ENCODE results near the gene TGFBR3L. TPM values are rescaled to one million over a fixed set of nuclear protein-coding genes. Genes with fewer than 3 reads are reported as not detected.
A peak's percentile ranks its signal among the peaks of the same experiment; 100 is the strongest.

TGFBR3L gene
- total RNA-seq, 1 donor from 2014 or later: 8.2 TPM

DNA sequence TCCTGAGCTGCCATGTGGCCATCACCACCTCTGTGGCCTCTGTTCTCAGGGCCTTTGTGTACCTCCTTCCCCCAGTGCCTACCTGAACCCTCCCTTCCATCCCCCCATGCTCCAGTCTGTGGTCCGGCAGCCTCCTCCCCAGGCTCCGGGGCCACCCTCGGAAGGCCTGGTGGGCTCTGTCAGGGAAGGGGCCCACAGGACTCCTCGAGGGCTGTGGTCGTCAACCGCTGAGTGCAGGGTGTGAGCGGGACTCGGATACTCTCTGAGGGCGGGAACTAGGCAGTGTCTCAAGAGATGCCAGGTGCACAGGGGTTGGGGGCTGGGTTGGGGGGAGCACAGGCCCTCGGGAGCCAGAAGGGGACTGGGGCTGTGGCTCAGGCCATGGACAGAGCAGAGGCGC, 7.1 kb upstream of the TGFBR3L start:
- Histone ChIP-seq H3K27me3 (ENCODE audit: low read depth) (no peaks in the 10 kb centered on the region), H3K27ac (replicated peaks) (peak overlapping the region; percentile 23), H3K4me1 (peaks cover 53% of the 10 kb centered on the region), H3K9me3 (replicated peaks) (no peaks in the 10 kb centered on the region), H3K36me3 (peaks cover 53% of the 10 kb centered on the region), H3K4me3 (no peak overlapping the region)
- TF ChIP-seq, protein P1, sequence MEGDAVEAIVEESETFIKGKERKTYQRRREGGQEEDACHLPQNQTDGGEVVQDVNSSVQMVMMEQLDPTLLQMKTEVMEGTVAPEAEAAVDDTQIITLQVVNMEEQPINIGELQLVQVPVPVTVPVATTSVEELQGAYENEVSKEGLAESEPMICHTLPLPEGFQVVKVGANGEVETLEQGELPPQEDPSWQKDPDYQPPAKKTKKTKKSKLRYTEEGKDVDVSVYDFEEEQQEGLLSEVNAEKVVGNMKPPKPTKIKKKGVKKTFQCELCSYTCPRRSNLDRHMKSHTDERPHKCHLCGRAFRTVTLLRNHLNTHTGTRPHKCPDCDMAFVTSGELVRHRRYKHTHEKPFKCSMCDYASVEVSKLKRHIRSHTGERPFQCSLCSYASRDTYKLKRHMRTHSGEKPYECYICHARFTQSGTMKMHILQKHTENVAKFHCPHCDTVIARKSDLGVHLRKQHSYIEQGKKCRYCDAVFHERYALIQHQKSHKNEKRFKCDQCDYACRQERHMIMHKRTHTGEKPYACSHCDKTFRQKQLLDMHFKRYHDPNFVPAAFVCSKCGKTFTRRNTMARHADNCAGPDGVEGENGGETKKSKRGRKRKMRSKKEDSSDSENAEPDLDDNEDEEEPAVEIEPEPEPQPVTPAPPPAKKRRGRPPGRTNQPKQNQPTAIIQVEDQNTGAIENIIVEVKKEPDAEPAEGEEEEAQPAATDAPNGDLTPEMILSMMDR (IDR thresholded peaks at IDR 0.05; ENCODE audit: borderline replicate concordance): no peak
- no peak for DNase-seq
- intact Hi-C loops (cut with micrococcal nuclease): no loop called here

DNA sequence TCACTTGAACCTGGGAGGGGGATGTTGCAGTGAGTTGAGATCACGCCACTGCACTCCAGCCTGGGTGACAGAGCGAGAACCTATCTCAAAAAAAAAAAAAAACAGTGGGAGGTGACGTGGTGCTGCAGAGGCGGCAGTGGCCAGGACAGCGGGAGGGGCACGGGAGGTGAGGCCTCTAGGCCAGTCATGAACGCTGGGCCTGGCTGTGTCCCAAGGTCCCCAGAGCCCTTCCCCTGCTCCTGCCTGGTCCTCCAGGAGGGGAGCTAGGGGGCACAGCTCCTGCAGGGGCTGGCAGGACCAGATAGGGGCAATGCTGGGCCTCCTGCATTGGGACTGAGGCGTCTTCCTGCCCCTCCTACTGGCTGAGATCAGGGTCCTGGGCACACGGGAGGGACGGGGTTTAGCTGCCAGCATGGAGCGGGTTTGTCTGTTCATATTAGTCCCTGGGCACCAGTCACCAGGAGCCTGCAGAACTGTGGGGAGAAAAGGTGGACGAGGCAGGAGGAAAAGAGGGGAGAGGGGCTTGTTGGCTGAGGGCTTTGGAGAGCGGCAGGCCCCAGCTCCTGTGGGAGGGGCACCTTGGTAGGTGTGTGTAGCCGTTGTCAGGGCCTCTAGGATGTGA, 6.4 kb upstream of the TGFBR3L start:
- no peaks in the 10 kb centered on the region for H3K27me3 ChIP-seq (ENCODE audit: low read depth)
- no peak overlapping the region for H3K4me3 ChIP-seq
- peaks cover 59% of the 10 kb centered on the region for H3K36me3 ChIP-seq
- H3K9me3 ChIP-seq (replicated peaks): no peaks in the 10 kb centered on the region
- DNase-seq: no peak
- peak overlapping the region; percentile 23 for H3K27ac ChIP-seq (replicated peaks)
- TF ChIP-seq, protein P1 (IDR thresholded peaks at IDR 0.05; ENCODE audit: borderline replicate concordance): no peak
- intact Hi-C loops (cut with micrococcal nuclease): no loop called here
- peaks cover 47% of the 10 kb centered on the region for H3K4me1 ChIP-seq

DNA sequence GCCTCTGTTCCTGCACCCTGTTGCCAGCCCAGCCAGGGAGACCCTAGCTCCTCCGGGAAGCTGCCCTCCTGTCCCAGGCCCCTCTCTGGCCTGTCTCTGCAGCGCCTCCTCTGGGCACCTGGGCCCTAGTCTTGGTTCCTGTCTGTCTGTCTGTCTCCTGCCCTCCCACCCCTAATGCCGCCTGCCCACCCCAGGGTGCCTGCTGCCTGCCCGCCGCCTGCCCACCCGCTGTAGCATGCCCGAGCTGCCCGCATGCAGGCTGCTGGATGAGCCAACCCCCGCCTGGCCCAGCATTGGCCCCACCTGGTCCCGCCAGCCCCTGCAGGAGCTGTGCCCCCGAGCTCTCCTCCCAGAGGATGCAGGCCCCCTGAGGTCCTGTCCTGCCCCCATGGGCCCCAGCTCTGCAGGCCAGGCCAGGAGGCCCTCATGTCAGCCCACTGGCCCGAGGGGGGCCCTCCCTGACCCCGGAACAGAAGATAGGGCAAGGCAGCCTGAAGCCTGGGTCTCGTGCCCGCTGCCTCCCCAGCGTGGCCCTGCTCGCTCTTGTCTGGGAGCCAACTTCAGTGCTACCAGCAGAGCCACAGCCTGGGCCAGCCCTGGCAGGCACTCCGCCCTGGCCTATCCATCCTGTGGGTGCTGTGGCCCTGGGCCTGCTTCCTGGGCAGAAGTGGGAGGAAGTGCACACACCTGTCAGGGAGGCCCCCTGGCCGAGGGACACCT, 5.7 kb upstream of the TGFBR3L start:
- no peaks in the 10 kb centered on the region for H3K9me3 ChIP-seq (replicated peaks)
- TF ChIP-seq, protein P1 (IDR thresholded peaks at IDR 0.05; ENCODE audit: borderline replicate concordance): no peak
- no peak overlapping the region for H3K4me3 ChIP-seq
- H3K27ac ChIP-seq (replicated peaks): peak overlapping the region; percentile 23
- peaks cover 46% of the 10 kb centered on the region for H3K4me1 ChIP-seq
- H3K27me3 ChIP-seq (ENCODE audit: low read depth): no peaks in the 10 kb centered on the region
- intact Hi-C loops (cut with micrococcal nuclease): no loop called here
- no peak for DNase-seq
- peaks cover 64% of the 10 kb centered on the region for H3K36me3 ChIP-seq

DNA sequence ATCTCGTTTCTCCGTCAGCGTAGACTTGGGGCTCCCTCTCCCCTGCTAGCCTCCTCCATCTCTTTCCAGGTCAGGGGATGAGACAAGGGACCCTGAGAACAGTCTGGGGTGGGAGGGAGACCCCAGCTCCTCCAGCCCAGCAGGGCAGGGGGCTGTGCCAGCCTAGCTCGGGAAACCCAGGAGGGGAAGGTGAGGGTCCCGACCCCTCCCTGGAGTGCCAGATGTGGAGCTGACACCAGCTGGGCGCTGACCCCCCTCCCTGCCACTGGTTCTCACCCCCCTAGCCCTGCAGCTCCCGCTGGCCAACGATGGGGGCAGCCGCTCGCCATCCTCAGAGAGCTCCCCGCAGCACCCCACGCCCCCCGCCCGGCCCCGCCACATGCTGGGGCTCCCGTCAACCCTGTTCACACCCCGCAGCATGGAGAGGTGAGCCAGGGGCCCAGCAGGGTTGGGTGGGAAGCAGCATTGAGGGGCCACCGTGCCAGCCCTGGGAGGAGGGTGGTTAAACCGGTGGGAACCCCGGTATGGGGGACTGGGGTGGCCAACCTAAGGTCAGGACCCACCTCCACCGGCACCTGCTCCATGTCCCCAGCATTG, 5.1 kb upstream of the TGFBR3L start:
- no peak for DNase-seq

More for the DNA sequence above, 5.1 kb upstream of the TGFBR3L start:
- H3K27me3 ChIP-seq (ENCODE audit: low read depth): peaks cover 5% of the 10 kb centered on the region
- no peak overlapping the region for H3K27ac ChIP-seq (replicated peaks)
- no peak overlapping the region for H3K4me3 ChIP-seq
- peaks cover 64% of the 10 kb centered on the region for H3K36me3 ChIP-seq
- intact Hi-C loops (cut with micrococcal nuclease): no loop called here
- H3K9me3 ChIP-seq (replicated peaks): no peaks in the 10 kb centered on the region
- TF ChIP-seq, protein P1 (IDR thresholded peaks at IDR 0.05; ENCODE audit: borderline replicate concordance): no peak
- H3K4me1 ChIP-seq: peaks cover 42% of the 10 kb centered on the region

Data from left ventricle myocardium inferior (tissue), 1 donor.